ENCODE measurements around the gene PUDP.

- TF ChIP-seq CTCF (IDR thresholded peaks at IDR 0.05; ENCODE audit: poor library complexity), result no peak
- TF ChIP-seq EZH2 (IDR thresholded peaks at IDR 0.05; ENCODE audit: borderline replicate concordance), result no peak
Measured at GRCh38 chrX:7059859-7060258, 88.1 kb downstream of the PUDP start.
